ENCODE results near the gene OR9Q1. TPM values are rescaled to one million over a fixed set of nuclear protein-coding genes. Genes with fewer than 3 reads are reported as not detected.

The OR9Q1 gene
- total RNA-seq, 4 donors from 2014 or later: not detected

- no peak for DNase-seq
- no peaks in the 10 kb centered on the region for H3K4me1 ChIP-seq
- no peaks in the 10 kb centered on the region for H3K27me3 ChIP-seq
- no peaks in the 10 kb centered on the region for H3K36me3 ChIP-seq
- H3K9me3 ChIP-seq: no peaks in the 10 kb centered on the region
- TF ChIP-seq CTCF (IDR thresholded peaks at IDR 0.05): no peak
- no peak for TF ChIP-seq POLR2A (IDR thresholded peaks at IDR 0.05)
- no peak overlapping the region for H3K27ac ChIP-seq
- intact Hi-C loops (cut with DNase I): no loop called here
- H3K4me3 ChIP-seq: no peak overlapping the region
These were observed 192.8 kb downstream of the OR9Q1 start for GRCh38 chr11:58216476-58216875.

DNA sequence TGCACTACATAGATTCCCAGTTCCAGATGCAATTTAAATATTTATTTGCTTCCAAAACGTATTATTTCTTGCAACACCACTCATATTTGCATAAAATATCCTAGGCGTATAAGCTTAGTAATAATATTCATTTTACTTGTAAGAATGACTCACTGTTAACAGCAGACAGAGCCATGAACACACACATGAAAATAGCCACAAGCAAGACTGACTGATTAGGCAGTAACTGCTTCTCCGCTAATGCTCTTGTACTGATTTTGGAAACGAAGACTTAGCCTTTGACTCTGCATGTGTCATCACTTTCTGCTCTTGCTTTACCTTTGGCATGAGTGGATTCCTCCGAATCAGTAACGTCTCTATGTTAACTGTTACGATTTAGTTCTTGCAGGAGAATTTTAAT lies 199.0 kb downstream of the OR9Q1 start:
- no peaks in the 10 kb centered on the region for H3K36me3 ChIP-seq
- 39 to 45% methylated on average over 7 of the region's 7 CpGs for WGBS, 2 donors
- H3K4me1 ChIP-seq: peaks cover 0 to 10% (median 0%) of the 10 kb centered on the region in 3 donors
- no peak for TF ChIP-seq CTCF (IDR thresholded peaks at IDR 0.05)
- no peak for TF ChIP-seq POLR2A (IDR thresholded peaks at IDR 0.05)
- H3K9me3 ChIP-seq: no peaks in the 10 kb centered on the region
- DNase-seq: no peak
- H3K27me3 ChIP-seq: no peaks in the 10 kb centered on the region
- H3K27ac ChIP-seq: no peak overlapping the region
- no peak overlapping the region for H3K4me3 ChIP-seq
- intact Hi-C loops (cut with DNase I): no loop called here

GRCh38 chr11:58227956-58228615 lies 204.4 kb downstream of the OR9Q1 start:
- no peak for DNase-seq
- Histone ChIP-seq H3K4me1 (peaks cover 0 to under 1% (median 0%) of the 10 kb centered on the region in 3 donors), H3K36me3 (no peaks in the 10 kb centered on the region), H3K9me3 (no peaks in the 10 kb centered on the region), H3K4me3 (no peak overlapping the region), H3K27me3 (no peaks in the 10 kb centered on the region), H3K27ac (no peak overlapping the region)
- 85 to 87% methylated on average over 23 to 32 of the region's 32 CpGs for WGBS, 2 donors
- intact Hi-C loops (cut with DNase I): no loop called here
- TF ChIP-seq CTCF (IDR thresholded peaks at IDR 0.05): no peak
- TF ChIP-seq POLR2A (IDR thresholded peaks at IDR 0.05): no peak

Small RNA genes lying within 50 kb of the gene (small RNA-seq; reads per million reads assigned to genes)
- gene RNU6-899P: 0 reads per million in 4 donors

Other genes starting within 250 kb of the OR9Q1 start
- not detected for gene OR6Q1, start 7.1 kb downstream of the OR9Q1 start, total RNA-seq
- gene OR9I1, start 101.6 kb downstream of the OR9Q1 start, total RNA-seq: not detected
- under 1 TPM in 1 of 4 donors, not detected in 3; 0.19 TPM for gene OR9Q2, start 165.2 kb downstream of the OR9Q1 start, total RNA-seq
- not detected for gene OR1S2, start 180.3 kb downstream of the OR9Q1 start, total RNA-seq
- gene OR1S1, start 188.8 kb downstream of the OR9Q1 start, total RNA-seq: not detected
- gene OR10Q1, start 205.0 kb downstream of the OR9Q1 start, total RNA-seq: not detected
- gene OR10W1, start 244.4 kb downstream of the OR9Q1 start, total RNA-seq: not detected

Measured in esophagus squamous epithelium (tissue), 5 donors.